Right forelimb (tissue), 1 donor: ENCODE measurements around the gene LSAMP.
"Not testable (repeated sequence)": the region's sequence is repeated elsewhere in the genome, so short reads cannot be mapped to it uniquely, and the experiment has no call there.

Experiments
- DNase-seq: peaks from one replicate; pipeline ENCODE4 v3.0.0-alpha.2; 2018

The LSAMP gene

GRCh38 chr3:115862099-115862498, 583.2 kb downstream of the LSAMP start:
- DNase-seq: no peak

GRCh38 chr3:115861166-115861733, 584.0 kb downstream of the LSAMP start:
- no peak for DNase-seq

GRCh38 chr3:115860766-115861165, 584.5 kb downstream of the LSAMP start:
- no peak for DNase-seq

GRCh38 chr3:115859002-115859807, 586.1 kb downstream of the LSAMP start:
- DNase-seq: no peak

GRCh38 chr3:115857518-115858136, 587.7 kb downstream of the LSAMP start:
- DNase-seq: no peak

- no peak for DNase-seq
Observed at GRCh38 chr3:115855911-115856310, 589.4 kb downstream of the LSAMP start.

- no peak for DNase-seq
Observed at GRCh38 chr3:115853104-115853503, 592.2 kb downstream of the LSAMP start.

GRCh38 chr3:115852278-115852677, 593.0 kb downstream of the LSAMP start:
- DNase-seq: no peak

- DNase-seq: no peak
Observed at GRCh38 chr3:115851571-115851970, 593.7 kb downstream of the LSAMP start.

- DNase-seq: no peak
Observed at GRCh38 chr3:115848641-115849040, 596.6 kb downstream of the LSAMP start.

GRCh38 chr3:115845986-115846385, 599.3 kb downstream of the LSAMP start:
- DNase-seq: no peak

GRCh38 chr3:115844729-115845128, 600.6 kb downstream of the LSAMP start:
- DNase-seq: not testable (repeated sequence)

GRCh38 chr3:115843206-115843605, 602.1 kb downstream of the LSAMP start:
- no peak for DNase-seq

GRCh38 chr3:115839246-115839645, 606.0 kb downstream of the LSAMP start:
- no peak for DNase-seq

- DNase-seq: no peak
Observed at GRCh38 chr3:115838786-115839185, 606.5 kb downstream of the LSAMP start.

- DNase-seq: no peak
Observed at GRCh38 chr3:115836944-115837343, 608.3 kb downstream of the LSAMP start.

- no peak for DNase-seq
Observed at GRCh38 chr3:115835946-115836345, 609.3 kb downstream of the LSAMP start.

GRCh38 chr3:115834068-115834467, 611.2 kb downstream of the LSAMP start:
- DNase-seq: no peak

- DNase-seq: no peak
Observed at GRCh38 chr3:115833074-115833473, 612.2 kb downstream of the LSAMP start.

GRCh38 chr3:115832265-115832664, 613.0 kb downstream of the LSAMP start:
- no peak for DNase-seq

GRCh38 chr3:115831864-115832263, 613.4 kb downstream of the LSAMP start:
- no peak for DNase-seq

- DNase-seq: no peak
Observed at GRCh38 chr3:115830764-115831395, 614.4 kb downstream of the LSAMP start.

GRCh38 chr3:115828401-115828800, 616.9 kb downstream of the LSAMP start:
- DNase-seq: no peak

GRCh38 chr3:115827495-115827894, 617.8 kb downstream of the LSAMP start:
- DNase-seq: no peak
